Activated CD8-positive, alpha-beta memory T cell treated with anti-CD3 and anti-CD28 coated beads for 36 hours (primary cell): ENCODE results near the gene TMEM273. TPM values are rescaled to one million over a fixed set of nuclear protein-coding genes. Genes with fewer than 3 reads are reported as not detected.

ENCODE experiments used
- CTCF ChIA-PET: fragments of 350-600 bp; sonication (Branson Sonifier 250); formaldehyde crosslinking; loops from one replicate; lab custom pipeline; 2021; ENCODE audit warnings: antibody characterized with exemption; lab: Charles Lee
- POLR2A ChIA-PET: fragments of 350-600 bp; sonication (Branson Sonifier 250); formaldehyde crosslinking; loops from one replicate; lab custom pipeline; 2021; ENCODE audit warnings: antibody characterized with exemption; lab: Charles Lee
- total RNA-seq, 2 experiments: library from RNA; stranded (reverse); gene quantifications; one replicate each; pipeline ENCODE4 v1.2.3, GENCODE V29; 2021

The TMEM273 gene
- total RNA-seq, 2 experiments from 2014 or later = 78.7 to 79.5 TPM

- POLR2A ChIA-PET = no interaction called here
- CTCF ChIA-PET = no interaction called here
Measured at GRCh38 chr10:49109669-49110340, 78.4 kb downstream of the TMEM273 start.

GRCh38 chr10:49108656-49109055 is 79.5 kb downstream of the TMEM273 start:
- ChIA-PET POLR2A (no interaction called here), CTCF (no interaction called here)

- CTCF ChIA-PET = no interaction called here
- POLR2A ChIA-PET = no interaction called here
Measured at GRCh38 chr10:49107887-49108267, 80.3 kb downstream of the TMEM273 start.

GRCh38 chr10:49107111-49107886 is 80.9 kb downstream of the TMEM273 start:
- ChIA-PET POLR2A (no interaction called here), CTCF (no interaction called here)

GRCh38 chr10:49106451-49106850 is 81.7 kb downstream of the TMEM273 start:
- POLR2A ChIA-PET = no interaction called here
- CTCF ChIA-PET = no interaction called here

- ChIA-PET CTCF (no interaction called here), POLR2A (no interaction called here)
Measured at GRCh38 chr10:49105076-49105475, 83.1 kb downstream of the TMEM273 start.

Other genes with a start within 250 kb of the TMEM273 start
- gene LRRC18, start 248.6 kb downstream of the TMEM273 start, total RNA-seq = not detected
- gene VSTM4, start 72.9 kb downstream of the TMEM273 start, total RNA-seq = under 1 TPM; 0.06 TPM
- not detected for gene FAM170B, start 54.4 kb downstream of the TMEM273 start, total RNA-seq
- not detected for gene C10orf71, start 110.8 kb upstream of the TMEM273 start, total RNA-seq
- gene DRGX, start 207.7 kb upstream of the TMEM273 start, total RNA-seq = not detected